NCI-H82 treated with DMSO at 0.1 percent for 48 hours (cell line): Measurements from ENCODE around the gene LTBP1.

ENCODE experiments used
- DNase-seq: peaks from one replicate; lab custom pipeline; 2025; ENCODE audit not compliant: unreplicated experiment; lab: John Stamatoyannopoulos, UW

The LTBP1 gene

DNA sequence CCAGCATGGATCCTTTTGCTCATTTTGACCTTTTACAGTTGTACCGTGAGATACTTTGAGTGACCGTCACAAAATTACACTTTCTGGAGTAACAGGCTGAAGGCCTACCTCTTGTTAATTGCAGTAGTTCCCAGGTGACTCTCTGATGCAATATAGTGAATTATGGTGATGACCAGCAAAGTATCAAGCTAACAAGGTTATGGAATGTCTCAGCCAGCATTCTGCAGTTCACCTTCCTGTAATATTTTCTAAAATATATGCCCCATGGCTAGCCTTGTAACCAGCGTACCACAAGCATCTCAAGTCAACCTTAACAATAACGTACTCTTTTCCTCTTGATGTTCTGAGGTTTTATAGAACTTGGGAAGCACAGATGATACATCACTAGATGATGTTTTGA lies 234.7 kb downstream of the LTBP1 start:
- DNase-seq = no peak

DNA sequence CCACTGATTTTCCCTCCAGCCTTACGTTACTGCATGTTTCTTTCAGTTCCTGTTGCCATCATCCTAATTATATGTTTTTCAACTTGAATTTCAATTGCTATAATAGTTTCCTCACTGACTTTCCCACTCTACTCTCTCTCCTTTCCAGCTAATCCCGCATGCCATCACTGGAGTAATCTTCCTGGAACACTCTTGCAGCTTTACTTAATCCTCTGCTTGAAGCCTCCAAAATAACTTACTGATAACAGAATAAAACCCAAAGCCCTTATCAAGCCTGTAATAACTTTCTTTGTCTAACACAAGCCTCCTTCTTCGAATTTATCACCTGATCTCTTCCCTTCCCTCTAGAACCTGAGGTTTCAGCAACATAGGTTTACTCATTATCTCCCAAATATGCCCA lies 237.3 kb downstream of the LTBP1 start:
- no peak for DNase-seq

DNA sequence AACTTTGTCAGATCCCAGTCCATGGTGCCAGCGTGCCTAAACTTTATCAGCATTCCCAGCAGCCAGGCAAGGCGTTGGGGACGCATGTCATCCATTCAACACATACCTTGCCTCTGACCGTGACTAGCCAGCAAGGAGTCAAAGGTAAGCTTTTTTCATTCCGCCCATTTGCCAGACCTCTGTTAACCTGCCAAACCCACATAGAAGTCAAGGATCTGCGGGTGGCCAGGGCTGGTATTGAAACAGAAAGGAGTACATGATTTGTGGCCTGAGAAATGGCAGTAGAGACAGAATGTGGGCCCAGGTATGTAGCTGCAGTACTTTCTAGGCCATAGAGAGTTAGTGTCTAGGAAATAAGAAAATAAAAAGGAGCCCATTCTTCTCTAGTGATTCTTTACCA lies 240.2 kb downstream of the LTBP1 start:
- DNase-seq = no peak

DNA sequence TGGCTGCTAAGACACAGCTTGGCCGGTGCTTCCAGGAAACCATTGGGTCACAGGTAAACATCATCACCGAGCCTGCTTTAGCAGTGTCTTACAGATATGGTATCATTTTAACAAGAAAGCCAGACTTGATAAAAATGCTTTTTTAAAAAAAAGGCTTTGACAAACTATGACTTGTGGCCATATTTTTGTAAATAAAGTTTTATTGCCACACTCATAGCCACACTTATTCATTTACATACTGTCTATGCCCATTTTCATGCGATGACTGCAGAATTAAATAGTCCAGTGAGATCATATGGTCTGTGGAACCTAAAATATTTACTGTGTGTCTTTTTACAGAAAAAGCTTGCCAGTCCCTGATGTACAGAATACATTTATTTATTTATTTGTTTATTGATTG lies 242.0 kb downstream of the LTBP1 start:
- no peak for DNase-seq

DNA sequence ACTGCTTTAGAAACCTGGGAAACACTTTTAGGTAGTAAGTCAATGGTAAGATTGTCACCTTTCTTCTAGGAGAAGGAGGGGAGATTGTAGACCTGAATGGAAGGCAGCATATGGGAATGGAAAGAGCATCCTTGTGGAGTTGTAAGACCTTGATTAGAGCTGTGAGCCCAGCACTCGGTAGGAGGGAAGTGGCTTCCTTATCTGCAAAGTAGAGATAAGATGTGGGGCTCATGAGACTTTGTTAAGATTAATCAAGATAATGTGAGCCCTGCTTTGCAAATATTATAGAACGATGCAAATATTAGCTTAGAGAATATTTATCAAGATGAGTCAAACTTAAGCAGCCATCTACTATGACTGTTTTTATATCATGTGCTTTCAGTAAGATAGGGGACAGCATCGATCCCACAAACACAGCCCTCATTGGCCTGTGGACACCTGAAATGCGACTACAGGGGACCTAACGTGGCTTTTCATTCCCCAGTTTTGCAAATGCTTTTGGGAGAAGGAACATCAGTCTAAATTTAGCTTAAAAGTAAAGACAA lies 243.7 kb downstream of the LTBP1 start:
- DNase-seq = no peak

DNA sequence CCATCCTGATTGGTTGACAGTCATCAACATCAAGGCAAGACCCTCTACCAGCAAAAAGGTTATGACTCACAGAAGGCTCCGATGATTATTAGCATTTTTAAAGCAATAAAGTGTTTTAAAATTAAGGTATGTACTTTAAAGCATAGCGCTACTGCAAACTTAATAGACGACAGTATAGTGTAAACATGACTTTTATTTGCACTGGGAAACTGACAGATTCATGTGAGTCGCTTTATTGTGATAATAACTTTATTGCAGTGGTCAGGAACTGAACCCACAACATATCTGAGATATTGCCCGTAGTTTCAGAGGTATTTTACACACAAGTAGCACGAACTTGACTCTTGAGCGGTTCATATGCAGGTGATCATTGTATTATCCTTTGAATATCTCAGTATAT lies 249.1 kb downstream of the LTBP1 start:
- DNase-seq = no peak

DNA sequence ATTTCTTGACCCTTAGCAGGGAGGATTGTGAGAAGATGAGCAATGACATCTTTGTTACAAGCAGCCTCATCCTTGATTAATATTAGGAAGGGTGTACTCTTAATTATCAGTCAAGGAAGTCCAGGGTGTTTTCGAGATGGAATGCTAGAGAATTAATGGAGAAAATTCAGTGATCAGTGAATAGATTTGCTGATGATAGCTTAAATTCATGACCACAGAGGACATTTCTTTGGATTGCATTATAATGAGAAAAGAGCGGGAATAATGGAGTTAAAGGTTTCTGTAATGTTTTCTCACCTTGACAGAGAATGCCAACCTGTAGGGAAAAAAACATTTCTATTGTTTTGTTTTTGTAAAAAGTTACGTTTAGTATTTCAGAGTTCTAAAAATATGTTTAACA lies 249.9 kb downstream of the LTBP1 start:
- DNase-seq = no peak

DNA sequence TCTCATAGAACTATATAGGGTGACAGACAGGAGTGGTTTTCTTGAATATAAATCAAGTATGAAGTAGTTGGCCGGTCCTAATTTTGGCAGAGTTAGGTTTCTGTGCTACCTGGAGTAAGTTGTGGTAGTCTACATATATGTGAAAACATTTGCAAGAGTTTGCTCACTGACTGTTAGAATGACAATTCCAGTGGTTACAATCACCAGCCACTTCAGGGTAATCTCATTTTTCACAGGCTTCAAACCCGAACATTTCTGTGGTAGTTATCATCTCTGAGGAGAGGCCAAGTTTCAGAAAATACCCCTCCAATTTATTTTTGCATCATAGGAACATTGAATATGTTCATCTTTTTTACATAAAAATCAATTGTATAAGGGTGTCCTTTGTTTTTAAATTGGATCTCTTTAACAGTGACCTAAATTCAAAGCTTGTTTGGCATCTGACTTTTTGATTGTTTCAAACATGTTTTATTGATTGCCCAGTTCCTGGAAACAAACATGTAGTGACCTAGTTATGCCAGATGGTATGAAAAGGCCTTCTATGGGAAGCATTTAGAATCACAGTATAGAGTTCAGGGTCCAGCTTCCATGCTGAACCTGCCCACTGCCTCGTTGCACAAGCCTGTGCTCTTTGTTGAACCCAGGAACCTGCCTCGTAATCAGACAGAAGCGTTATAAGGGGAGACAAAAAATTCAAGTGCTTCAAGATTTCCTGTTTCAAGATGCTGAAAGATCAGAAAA lies 250.6 kb downstream of the LTBP1 start:
- no peak for DNase-seq

DNA sequence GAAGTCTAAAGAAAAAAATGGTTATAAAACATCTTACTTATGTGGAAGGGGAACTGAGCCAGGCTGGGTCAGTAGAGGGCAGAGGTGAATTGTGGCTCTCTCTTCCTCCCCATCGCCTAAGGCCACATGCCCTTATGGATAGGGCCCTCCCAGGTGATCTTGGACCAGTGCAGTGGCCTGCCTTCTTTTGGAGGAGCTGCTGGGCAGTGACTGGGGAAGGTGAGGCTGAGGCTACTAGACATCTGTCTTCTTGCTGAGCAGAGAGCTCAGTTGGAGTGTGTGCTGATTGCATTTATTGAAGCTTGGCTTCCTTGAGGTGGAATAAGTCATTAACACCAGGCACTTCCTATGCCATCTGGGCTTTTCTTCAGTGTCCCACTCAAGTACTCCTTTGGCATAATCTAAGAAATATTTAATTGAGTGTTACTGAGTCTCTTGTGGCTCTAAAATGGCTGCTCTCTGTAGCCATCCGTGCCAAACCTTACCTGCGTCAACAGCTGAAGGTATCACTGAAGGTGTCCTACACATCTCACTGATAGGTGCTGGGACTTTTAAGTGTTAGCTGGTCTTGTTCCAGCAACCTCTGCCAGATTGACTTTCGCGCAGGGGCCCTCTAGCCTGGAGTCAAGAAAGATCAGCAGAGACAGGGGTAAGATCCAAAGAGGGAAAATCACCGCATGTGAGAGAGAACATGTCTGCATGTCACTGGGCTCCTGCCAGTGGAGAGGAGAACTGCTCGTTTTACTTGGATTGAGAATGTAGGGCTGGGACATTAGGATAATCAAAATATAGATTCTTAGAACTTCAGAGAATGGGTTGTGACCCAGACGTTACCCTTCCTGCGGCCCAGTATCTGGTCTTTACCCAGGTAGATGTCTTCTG lies 256.1 kb downstream of the LTBP1 start:
- DNase-seq = no peak

DNA sequence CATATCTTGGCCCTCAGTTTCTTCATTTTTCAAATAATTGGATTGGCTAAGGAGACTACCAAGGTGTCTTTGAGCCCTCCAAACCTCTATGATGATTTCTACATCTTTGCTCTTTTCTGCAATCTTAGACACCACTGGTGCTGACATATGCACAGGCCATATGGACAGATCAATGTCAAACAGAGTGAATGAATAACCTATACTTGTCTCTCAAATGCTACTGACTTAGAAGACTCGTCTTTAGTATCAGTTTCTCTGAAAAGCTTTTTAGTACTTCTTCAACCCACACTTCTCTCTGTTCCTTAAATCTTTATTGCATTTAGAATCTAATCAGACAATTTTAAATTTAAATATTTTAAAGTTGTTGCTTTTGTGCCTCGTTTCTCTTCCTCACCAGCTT lies 258.2 kb downstream of the LTBP1 start:
- DNase-seq = no peak

DNA sequence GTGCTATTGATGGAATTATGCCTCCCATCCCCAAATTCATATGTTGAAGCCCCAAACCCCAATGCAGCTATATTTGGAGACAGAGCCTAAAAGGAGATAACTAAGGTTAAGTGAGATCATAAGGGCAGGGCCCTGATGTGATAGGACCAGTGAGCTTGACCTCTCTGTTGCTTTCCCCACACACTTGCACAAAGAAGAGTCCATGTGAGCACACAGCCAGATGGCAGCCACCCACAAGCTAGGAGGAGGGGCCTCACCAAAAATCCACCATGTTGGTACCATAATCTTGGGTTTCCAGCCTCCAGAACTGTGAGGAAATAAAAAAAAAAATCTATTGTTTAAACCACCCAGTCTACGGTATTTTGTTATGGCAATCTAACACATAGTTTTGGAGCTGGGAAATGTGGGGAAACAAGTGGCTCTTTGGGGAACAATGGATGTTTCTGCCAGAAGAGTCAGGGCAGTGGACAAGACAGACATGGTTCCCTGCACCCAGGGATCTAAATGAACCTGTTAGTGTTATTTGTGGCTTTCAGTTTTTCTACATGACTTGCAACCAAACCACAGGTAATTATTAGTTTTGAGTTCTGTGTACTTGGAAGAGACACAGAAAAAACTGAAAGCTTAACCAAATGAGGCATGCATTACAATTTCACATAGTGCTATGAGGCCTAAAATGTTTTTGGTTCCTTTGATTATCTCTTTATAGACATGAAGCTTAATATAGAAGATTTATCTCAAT lies 259.1 kb downstream of the LTBP1 start:
- no peak for DNase-seq

DNA sequence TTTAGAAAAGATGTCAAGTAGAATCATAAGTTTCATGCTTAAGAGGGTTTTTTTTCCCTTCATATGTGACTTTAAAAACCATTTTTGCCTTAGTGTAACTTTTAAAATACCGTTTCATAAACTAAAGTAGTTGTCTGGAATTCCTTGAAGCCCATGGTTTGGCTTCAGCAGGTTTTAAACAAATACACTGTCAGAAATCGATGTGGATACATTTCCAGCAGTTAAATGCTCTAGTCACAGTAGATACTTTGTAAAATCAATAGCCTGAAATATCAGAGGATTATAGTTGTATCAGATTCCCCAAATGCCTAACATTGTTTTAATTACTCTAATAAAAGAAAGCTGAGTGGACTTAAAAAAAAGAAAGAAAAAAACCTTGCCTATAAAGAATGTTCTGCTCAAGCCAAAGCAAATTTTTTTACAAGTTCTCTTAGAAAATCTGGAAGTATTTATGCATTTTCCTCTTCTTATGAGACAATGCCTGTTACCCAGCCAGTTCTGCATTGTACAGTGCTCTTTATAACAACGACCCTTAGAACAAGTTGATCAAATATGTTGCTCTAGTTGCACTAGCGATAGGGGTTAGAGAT lies 260.5 kb downstream of the LTBP1 start:
- no peak for DNase-seq

DNA sequence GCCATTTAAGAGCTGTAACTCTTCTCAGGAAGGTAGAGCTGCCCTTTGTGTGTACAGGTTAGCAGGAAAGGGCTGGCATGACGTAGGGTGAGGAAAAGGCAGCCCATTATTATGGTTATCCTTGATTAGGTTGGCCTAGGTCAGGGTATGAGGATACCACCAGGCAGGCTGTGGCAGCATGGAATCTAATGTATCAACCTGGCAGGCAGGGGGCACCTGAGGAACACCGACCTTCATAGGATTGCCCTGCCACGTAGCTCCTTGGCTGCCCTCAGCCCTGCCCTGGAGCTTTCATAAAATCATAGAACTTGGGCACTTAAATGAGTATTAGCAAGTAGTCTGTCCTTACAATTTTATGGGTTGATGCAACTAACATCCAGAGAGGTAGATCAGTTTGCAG lies 261.6 kb downstream of the LTBP1 start:
- no peak for DNase-seq

DNA sequence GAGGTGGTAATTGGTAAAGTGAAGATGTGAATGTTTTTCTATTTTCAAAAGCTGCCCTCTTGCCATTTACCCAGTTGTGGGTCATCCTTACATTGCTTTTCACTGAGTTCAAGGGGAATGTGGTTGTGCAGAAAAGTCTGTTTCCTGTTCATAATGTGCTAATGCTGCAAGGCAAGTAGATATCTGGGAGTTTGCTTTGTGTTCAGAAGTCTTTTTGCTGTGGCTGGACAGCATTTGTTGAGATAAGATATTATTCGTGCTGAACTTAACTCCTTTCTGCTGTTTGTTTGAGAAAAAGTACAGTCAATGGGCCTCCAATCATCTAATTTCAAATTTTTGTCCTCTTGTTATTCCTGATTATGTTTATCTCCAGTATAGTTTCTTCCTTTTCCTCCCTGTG lies 263.2 kb downstream of the LTBP1 start:
- no peak for DNase-seq

DNA sequence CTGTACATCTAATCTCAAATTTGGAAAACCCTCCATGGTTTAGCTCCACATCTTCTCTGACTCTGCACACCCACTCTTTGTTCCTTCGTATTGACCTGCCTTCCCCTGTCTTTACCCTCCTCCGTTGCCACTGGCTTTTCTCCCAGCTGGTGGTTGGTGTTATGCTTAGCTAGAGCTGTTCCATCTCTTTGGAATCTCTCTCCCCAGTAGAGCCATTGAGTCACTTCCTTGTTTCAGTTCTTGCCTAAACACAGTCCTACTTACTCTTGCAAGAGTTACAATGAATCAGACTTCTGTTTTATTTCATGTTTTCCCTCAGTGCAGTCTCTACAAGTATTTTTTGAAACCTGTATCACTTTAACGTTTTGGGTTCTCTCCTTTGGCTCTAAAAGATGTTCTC lies 263.9 kb downstream of the LTBP1 start:
- DNase-seq = no peak

DNA sequence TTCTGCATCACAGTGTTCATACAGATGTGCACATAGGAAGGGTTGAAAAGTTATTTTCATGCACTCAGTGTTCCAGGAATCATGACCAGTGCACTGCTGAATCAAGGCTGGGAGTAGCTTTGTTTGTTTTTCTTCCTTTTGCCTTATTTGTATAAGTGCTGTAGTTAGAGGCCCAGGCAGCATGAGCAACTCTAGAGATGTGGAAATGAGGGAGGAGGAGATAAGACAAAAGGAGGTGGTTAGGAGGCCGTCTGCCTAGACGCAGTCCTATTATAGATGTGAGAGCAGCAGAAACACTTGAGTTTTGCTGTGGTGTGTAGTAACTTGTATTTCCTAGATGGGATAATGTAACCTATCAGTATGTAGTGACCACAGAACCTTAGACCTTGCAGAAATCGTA lies 265.4 kb downstream of the LTBP1 start:
- no peak for DNase-seq

DNA sequence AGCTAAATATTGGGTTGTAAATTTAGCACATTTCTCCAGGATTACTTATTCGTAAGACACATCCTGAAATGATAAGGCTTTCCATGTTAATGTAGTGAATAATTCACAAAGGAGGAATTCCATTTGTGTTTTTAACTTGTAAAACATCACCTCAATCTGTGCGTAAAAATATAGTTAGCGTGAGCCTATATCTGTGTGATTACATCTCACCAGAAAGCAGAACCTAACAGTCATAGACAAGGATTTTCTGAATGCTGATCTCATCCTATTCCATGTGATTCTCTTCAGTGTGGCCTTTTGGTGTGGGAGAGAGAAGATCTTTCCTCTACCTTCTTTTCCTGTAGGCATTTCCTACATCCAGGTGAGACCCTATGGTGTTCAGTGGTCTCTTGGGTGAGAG lies 266.5 kb downstream of the LTBP1 start:
- no peak for DNase-seq

DNA sequence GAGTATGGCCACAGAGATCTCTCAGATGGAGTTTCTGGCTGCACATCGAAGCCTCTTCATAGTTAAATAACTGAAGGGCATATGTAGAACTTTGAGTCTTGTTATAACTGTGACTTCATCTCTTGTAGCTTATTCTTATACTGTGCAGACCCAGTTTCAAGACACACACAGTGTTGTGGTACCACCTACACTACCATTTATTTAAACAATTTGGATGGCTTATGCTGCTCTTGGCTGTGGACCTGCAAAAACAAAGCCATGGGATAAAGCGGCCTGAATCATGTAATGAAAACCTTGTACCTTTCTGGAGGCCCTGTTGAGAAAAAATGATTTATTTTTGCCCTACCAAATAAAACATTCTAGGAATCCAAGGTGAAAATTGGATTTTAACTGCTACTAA lies 266.9 kb downstream of the LTBP1 start:
- no peak for DNase-seq

DNA sequence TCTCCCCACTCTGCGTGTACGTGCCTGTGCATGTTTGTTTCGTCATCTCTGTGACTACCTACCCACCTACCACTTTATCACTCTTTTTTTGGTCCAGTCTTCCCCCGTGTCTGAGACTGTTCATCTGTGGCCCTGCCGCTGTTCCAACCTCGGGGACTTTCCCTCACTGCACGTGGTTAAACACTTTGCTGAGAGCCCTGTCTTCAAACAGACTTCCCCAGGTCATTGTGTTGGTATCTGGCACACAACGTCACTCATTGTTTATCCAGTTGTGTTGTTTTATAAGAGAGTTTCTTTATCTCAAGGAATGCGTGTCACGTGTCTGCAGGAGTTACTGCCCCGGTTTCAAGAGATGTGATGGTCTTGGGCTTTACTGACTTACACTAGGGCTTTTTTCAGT lies 267.7 kb downstream of the LTBP1 start:
- DNase-seq = no peak

DNA sequence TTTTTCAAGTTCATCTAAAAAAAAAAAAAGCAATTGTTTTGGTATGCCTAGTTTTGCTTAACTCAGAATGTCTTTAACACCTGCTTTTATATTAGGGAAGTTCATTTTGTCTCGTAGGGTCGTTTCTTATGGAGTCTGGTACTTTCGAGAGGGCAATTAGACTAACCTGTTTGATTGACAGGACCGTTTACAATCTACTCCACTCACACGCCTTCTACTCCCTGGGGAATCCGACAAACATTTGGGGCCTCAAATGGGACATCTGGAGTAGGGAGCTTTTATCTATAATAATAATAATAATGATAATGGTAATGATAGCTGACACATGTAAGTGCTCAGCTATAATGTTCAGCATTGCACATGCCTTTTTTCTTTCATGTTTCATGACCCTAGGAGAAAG lies 268.1 kb downstream of the LTBP1 start:
- no peak for DNase-seq

DNA sequence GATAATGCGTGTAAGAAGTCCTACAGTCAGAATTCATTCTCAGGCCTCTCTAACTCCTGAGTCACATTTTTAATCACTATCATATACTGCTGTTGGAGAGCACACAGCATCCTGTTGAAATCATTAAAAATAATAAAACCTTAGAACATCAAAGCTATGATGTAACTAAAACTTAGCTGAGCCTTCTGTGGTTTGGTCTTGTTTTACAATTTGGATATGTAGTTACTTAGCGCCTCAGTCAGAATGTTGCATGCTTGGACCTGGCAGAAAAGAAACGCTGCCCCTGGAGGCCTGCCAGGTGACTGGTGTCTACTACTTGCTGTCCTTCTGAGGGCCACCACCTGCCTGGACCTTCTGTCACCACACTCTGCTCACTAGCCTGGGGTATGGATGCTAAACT lies 268.5 kb downstream of the LTBP1 start:
- no peak for DNase-seq
